H1 (cell line): ENCODE results near the gene PKN1. TPM values are rescaled to one million over a fixed set of nuclear protein-coding genes. Genes with fewer than 3 reads are reported as not detected.

Experiments used
- BACH1 ChIP-seq: IDR thresholded peaks from 2 replicates; pipeline ENCODE4 v1.6.1; 2012; ENCODE audit warnings: low read length, improper control_type of control experiment
- BCL11A ChIP-seq, 2 experiments: IDR thresholded peaks; one replicate each; pipeline ENCODE4 v1.6.1; 2011; ENCODE audit warnings: low read depth in 2 of 2, low read length in 2 of 2, mild to moderate bottlenecking in 2 of 2
- CHD7 ChIP-seq: fragments of 300-600 bp; sonication (generic); IDR thresholded peaks from 2 replicates; pipeline ENCODE4 v1.7.1; 2012; ENCODE audit warnings: low read length, moderate library complexity, mild to moderate bottlenecking, inconsistent platforms; ENCODE audit not compliant: insufficient replicate concordance
- E2F6 ChIP-seq: IDR thresholded peaks from 2 replicates; pipeline ENCODE4 v1.6.1; 2012; ENCODE audit warnings: inconsistent platforms
- MAX ChIP-seq: IDR thresholded peaks from 2 replicates; pipeline ENCODE4 v1.6.1; 2012; ENCODE audit warnings: inconsistent platforms
- TCF12 ChIP-seq: IDR thresholded peaks from 2 replicates; pipeline ENCODE4 v1.6.1; 2011; ENCODE audit warnings: low read depth, mild to moderate bottlenecking, low read length
- YY1 ChIP-seq: IDR thresholded peaks from 2 replicates; pipeline ENCODE4 v1.6.1; 2011; ENCODE audit warnings: low read depth, mild to moderate bottlenecking, low read length
- polyA plus RNA-seq, 7 experiments: library from polyadenylated mRNA; depleted of rRNA in 3 of 7; stranded (reverse) in 5 of 7; unstranded in 2 of 7; fragments of >200 nt in 5 of 7; fragments of 200-250 nt in 2 of 7; gene quantifications; 1 replicate in 5 of 7; 2 replicates in 1 of 7; 4 replicates in 1 of 7; pipeline versions ENCODE4 v1.2.1 to v1.2.3, GENCODE V29; 2011 to 2013; ENCODE audit warnings: missing spikeins in 2 of 7, mixed read lengths in 2 of 7
- total RNA-seq: library from RNA; stranded (reverse); fragmentation: NEBNext Ultra II Directional; extraction: Animal tissue kit (Norgen Biotek cat#: 25700); gene quantifications from 2 replicates; pipeline ENCODE4 v1.2.1, GENCODE V29; 2021

The PKN1 gene
- total and polyA plus RNA-seq, 2 of the 8 experiments (the other 6 are each of a cell fraction or from before 2014, with no cell fraction given) = 65.2 to 162 TPM

GRCh38 chr19:14473073-14473977 is 40.2 kb downstream of the PKN1 start (continued):
- TF ChIP-seq CHD7 = no peak
- no peak for TF ChIP-seq BACH1
- no peak for TF ChIP-seq BCL11A (IDR thresholded peaks at IDR 0.05; ENCODE audit: low read depth in 2 of 2, low read length in 2 of 2)
- no peak for TF ChIP-seq YY1
- 0 out of 2 replicates have a peak, but pooled peaks have one; percentile 2 for TF ChIP-seq MAX
- TF ChIP-seq E2F6 = peak; percentile 79
- TF ChIP-seq TCF12 = no peak
- TF ChIP-seq, all 59 proteins: peak for 3
